DMS114 treated with DMSO at 0.1 percent for 48 hours (cell line): ENCODE data around the gene AGO1.
"Not testable (repeated sequence)": the region's sequence is repeated elsewhere in the genome, so short reads cannot be mapped to it uniquely, and the experiment has no call there.

Source experiments
- DNase-seq: peaks from one replicate; lab custom pipeline; 2025; ENCODE audit not compliant: unreplicated experiment; lab: John Stamatoyannopoulos, UW

Gene AGO1

DNA sequence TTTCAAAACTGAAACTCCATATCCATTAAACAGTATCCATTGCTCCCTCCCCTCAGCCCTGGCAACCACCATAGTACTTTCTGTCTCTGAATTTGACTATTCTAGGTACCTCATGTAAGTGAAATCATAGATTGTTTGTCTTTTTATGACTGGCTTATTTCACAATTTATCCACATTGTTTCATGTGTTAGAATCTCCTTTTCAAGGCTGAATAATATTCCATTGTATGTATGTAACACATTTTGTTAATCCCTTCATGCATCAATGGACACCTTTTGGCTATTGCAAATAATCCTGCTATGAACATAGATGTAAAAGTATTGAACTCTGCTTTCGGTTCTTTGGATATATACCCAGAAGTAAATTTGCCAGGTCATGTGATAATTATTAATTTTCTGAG is 85.4 kb downstream of the AGO1 start:
- DNase-seq, result no peak

- DNase-seq, result no peak
Measured at GRCh38 chr1:35971601-35972000, 88.6 kb downstream of the AGO1 start.

DNA sequence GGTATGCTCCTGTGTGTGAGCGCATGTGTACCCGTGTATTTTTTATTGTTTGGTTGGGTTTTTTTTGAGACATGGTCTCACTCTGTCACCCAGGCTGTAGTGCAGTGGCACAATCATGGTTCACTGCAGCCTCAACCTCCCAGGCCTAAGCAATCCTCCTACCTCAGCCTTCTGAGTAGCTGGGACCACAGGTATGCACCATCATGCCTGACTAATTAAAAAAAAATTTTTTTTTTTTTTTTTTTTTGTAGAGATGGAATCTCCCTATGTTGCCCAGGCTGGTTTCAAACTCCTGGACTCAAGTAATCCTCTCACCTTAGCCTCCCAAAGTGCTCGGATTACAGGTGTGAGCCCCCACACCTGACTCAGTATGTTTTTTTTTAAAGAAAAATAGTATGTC is 89.6 kb downstream of the AGO1 start:
- not testable (repeated sequence) for DNase-seq

GRCh38 chr1:35980090-35980489 is 97.1 kb downstream of the AGO1 start:
- DNase-seq, result no peak
